ENCODE results near the gene RTBDN. TPM values are rescaled to one million over a fixed set of nuclear protein-coding genes. Genes with fewer than 3 reads are reported as not detected.

Gene RTBDN
- total and polyA plus RNA-seq, 9 donors = not detected

GRCh38 chr19:12865746-12866415 lies 31.5 kb upstream of the RTBDN start:
- intact Hi-C loops (cut with DNase I) = no loop called here
- Histone ChIP-seq H3K9me3 (no peaks in the 10 kb centered on the region), H3K4me1 (ENCODE audit: insufficient read depth) (no peaks in the 10 kb centered on the region), H3K36me3 (no peaks in the 10 kb centered on the region), H3K27ac (no peak overlapping the region), H3K27me3 (no peaks in the 10 kb centered on the region), H3K4me3 (no peak overlapping the region)
- no peak for TF ChIP-seq POLR2A (IDR thresholded peaks at IDR 0.05)
- TF ChIP-seq CTCF (IDR thresholded peaks at IDR 0.05) = no peak
- TF ChIP-seq EP300 (IDR thresholded peaks at IDR 0.05) = no peak
- WGBS, 3 donors = 81 to 85% (median 83%) methylated on average over 18 to 19 of the region's 19 CpGs
- no peak for DNase-seq

GRCh38 chr19:12864721-12865715 lies 30.6 kb upstream of the RTBDN start:
- Histone ChIP-seq H3K4me1 (ENCODE audit: insufficient read depth) (no peaks in the 10 kb centered on the region), H3K36me3 (no peaks in the 10 kb centered on the region), H3K27ac (no peak overlapping the region), H3K9me3 (no peaks in the 10 kb centered on the region), H3K4me3 (no peak overlapping the region), H3K27me3 (no peaks in the 10 kb centered on the region)
- WGBS, 3 donors = 86 to 88% (median 88%) methylated on average over 34 of the region's 34 CpGs
- intact Hi-C loops (cut with DNase I) = no loop called here
- no peak for DNase-seq
- TF ChIP-seq CTCF (IDR thresholded peaks at IDR 0.05) (no peak), POLR2A (IDR thresholded peaks at IDR 0.05) (no peak), EP300 (IDR thresholded peaks at IDR 0.05) (no peak)

GRCh38 chr19:12864143-12864542 lies 29.8 kb upstream of the RTBDN start:
- intact Hi-C loops (cut with DNase I) = no loop called here
- no peak overlapping the region for H3K4me3 ChIP-seq
- no peaks in the 10 kb centered on the region for H3K27me3 ChIP-seq
- H3K4me1 ChIP-seq (ENCODE audit: insufficient read depth) = no peaks in the 10 kb centered on the region
- WGBS, 3 donors = 92 to 93% (median 92%) methylated on average over 3 to 4 of the region's 4 CpGs
- no peaks in the 10 kb centered on the region for H3K9me3 ChIP-seq
- H3K27ac ChIP-seq = no peak overlapping the region
- H3K36me3 ChIP-seq = no peaks in the 10 kb centered on the region
- TF ChIP-seq EP300 (IDR thresholded peaks at IDR 0.05) = no peak
- no peak for TF ChIP-seq CTCF (IDR thresholded peaks at IDR 0.05)
- TF ChIP-seq POLR2A (IDR thresholded peaks at IDR 0.05) = no peak
- DNase-seq = no peak

- Histone ChIP-seq H3K4me3 (no peak overlapping the region), H3K27ac (no peak overlapping the region), H3K27me3 (no peaks in the 10 kb centered on the region), H3K4me1 (ENCODE audit: insufficient read depth) (no peaks in the 10 kb centered on the region), H3K9me3 (peaks cover 0 to 3% of the 10 kb centered on the region in 2 donors), H3K36me3 (no peaks in the 10 kb centered on the region)
- TF ChIP-seq CTCF (IDR thresholded peaks at IDR 0.05) (no peak), POLR2A (IDR thresholded peaks at IDR 0.05) (no peak), EP300 (IDR thresholded peaks at IDR 0.05) (no peak)
- intact Hi-C loops (cut with DNase I) = no loop called here
- 28 to 48% (median 37%) methylated on average over 7 of the region's 7 CpGs for WGBS, 3 donors
- no peak for DNase-seq
Measured at GRCh38 chr19:12859546-12859945, 25.2 kb upstream of the RTBDN start.
